SK-N-MC (cell line): ENCODE data around the gene CDC16.
A peak's percentile ranks its signal among the peaks of the same experiment; 100 is the strongest.

Experiments
- DNase-seq: peaks from one replicate; pipeline ENCODE4 v3.0.0-alpha.2; 2011; ENCODE audit warnings: low read depth, low spot score
- H3K27ac ChIP-seq: fragments of 200-600 bp; sonication (generic); 2 replicates; pipeline ENCODE4 v1.5.1; 2016; ENCODE audit warnings: mixed run types
- H3K36me3 ChIP-seq: fragments of 200-600 bp; sonication (generic); 2 replicates; pipeline ENCODE4 v1.6.1; 2017; ENCODE audit warnings: antibody characterized with exemption, low read length, mixed read lengths; ENCODE audit not compliant: insufficient read depth
- H3K4me3 ChIP-seq: fragments of 200-600 bp; sonication (generic); 2 replicates; pipeline ENCODE4 v1.5.1; 2016
- H3K9ac ChIP-seq: fragments of 200-600 bp; sonication (generic); 2 replicates; pipeline ENCODE4 v1.8.0; 2017; ENCODE audit warnings: mixed run types, mixed read lengths; ENCODE audit not compliant: insufficient read length
- H3K9me3 ChIP-seq: fragments of 200-600 bp; sonication (generic); 2 replicates; pipeline ENCODE4 v1.6.1; 2017; ENCODE audit warnings: low read depth, mild to moderate bottlenecking, antibody characterized with exemption, low read length, moderate library complexity, mixed read lengths
- EZH2 ChIP-seq: fragments of 200-600 bp; sonication (generic); IDR thresholded peaks from one replicate; pipeline ENCODE4 v1.6.1; 2017; ENCODE audit warnings: antibody characterized with exemption
- FOXP2 ChIP-seq: optimal IDR thresholded peaks from 2 replicates; pipeline ENCODE3; 2011; ENCODE audit warnings: mild to moderate bottlenecking, moderate library complexity; ENCODE audit not compliant: insufficient read depth; ENCODE audit errors: extremely low read length, control extremely low read depth
- POLR2AphosphoS5 ChIP-seq: IDR thresholded peaks from 2 replicates; pipeline ENCODE4 v1.6.1; 2012; ENCODE audit warnings: mild to moderate bottlenecking, low read depth, low read length, borderline replicate concordance

CDC16 gene

GRCh38 chr13:114231886-114232285 lies 2.8 kb upstream of the CDC16 start:
- Histone ChIP-seq H3K36me3 (peaks cover 4% of the 10 kb centered on the region; the same call in 1 of the 2 replicates), H3K9ac (no peak overlapping the region), H3K9me3 (peaks cover 5% of the 10 kb centered on the region; the same call in 1 of the 2 replicates), H3K27ac (no peak overlapping the region), H3K4me3 (no peak overlapping the region)
- no peak for DNase-seq
- no peak for TF ChIP-seq POLR2AphosphoS5
- no peak for TF ChIP-seq FOXP2
- no peak for TF ChIP-seq EZH2

- TF ChIP-seq EZH2 (no peak), FOXP2 (no peak)
- no peak for DNase-seq
- Histone ChIP-seq H3K4me3 (peak overlapping the region; percentile 98), H3K36me3 (peaks cover 27% of the 10 kb centered on the region), H3K9ac (no peak overlapping the region), H3K27ac (0 out of 2 replicates have a peak overlapping the region, but pooled peaks have one; percentile 17), H3K9me3 (peaks cover 5% of the 10 kb centered on the region; the same call in 1 of the 2 replicates)
These were observed 442 bp upstream of the CDC16 start for GRCh38 chr13:114234266-114234644.

- H3K27ac ChIP-seq: no peak overlapping the region
- H3K9me3 ChIP-seq: peaks cover 5% of the 10 kb centered on the region; the same call in 1 of the 2 replicates
- TF ChIP-seq FOXP2 (no peak), EZH2 (no peak), POLR2AphosphoS5 (no peak)
- H3K4me3 ChIP-seq: peak overlapping the region; percentile 98
- H3K9ac ChIP-seq: peak overlapping the region; percentile 85
- peaks cover 40% of the 10 kb centered on the region for H3K36me3 ChIP-seq
- no peak for DNase-seq
These were observed 1.0 kb downstream of the CDC16 start for GRCh38 chr13:114235697-114236096.

GRCh38 chr13:114236227-114236626 lies 1.5 kb downstream of the CDC16 start:
- DNase-seq: no peak
- Histone ChIP-seq H3K9me3 (peaks cover 5% of the 10 kb centered on the region; the same call in 1 of the 2 replicates), H3K4me3 (peak overlapping the region; percentile 98), H3K27ac (no peak overlapping the region), H3K36me3 (peaks cover 45% of the 10 kb centered on the region), H3K9ac (peak overlapping the region; percentile 85)
- TF ChIP-seq FOXP2: no peak

GRCh38 chr13:114237415-114238112 lies 2.9 kb downstream of the CDC16 start:
- H3K9me3 ChIP-seq: peaks cover 5% of the 10 kb centered on the region; the same call in 1 of the 2 replicates

GRCh38 chr13:114241918-114242317 lies 7.2 kb downstream of the CDC16 start:
- TF ChIP-seq EZH2 (no peak), FOXP2 (no peak), POLR2AphosphoS5 (no peak)
- no peak overlapping the region for H3K9ac ChIP-seq
- no peak overlapping the region for H3K27ac ChIP-seq
- no peak for DNase-seq
- no peak overlapping the region for H3K4me3 ChIP-seq
- peaks cover 98% of the 10 kb centered on the region for H3K36me3 ChIP-seq
- no peaks in the 10 kb centered on the region for H3K9me3 ChIP-seq

More at GRCh38 chr13:114237415-114238112, 2.9 kb downstream of the CDC16 start:
- no peak overlapping the region for H3K27ac ChIP-seq
- H3K4me3 ChIP-seq: no peak overlapping the region
- DNase-seq: no peak
- no peak overlapping the region for H3K9ac ChIP-seq
- peaks cover 59% of the 10 kb centered on the region for H3K36me3 ChIP-seq
- TF ChIP-seq EZH2 (no peak), POLR2AphosphoS5 (no peak), FOXP2 (no peak)

- H3K9ac ChIP-seq: no peak overlapping the region
- TF ChIP-seq POLR2AphosphoS5: no peak
- TF ChIP-seq FOXP2: no peak
- TF ChIP-seq EZH2: no peak
- H3K27ac ChIP-seq: no peak overlapping the region
- peaks cover 96% of the 10 kb centered on the region for H3K36me3 ChIP-seq
- H3K9me3 ChIP-seq: no peaks in the 10 kb centered on the region
- no peak for DNase-seq
- no peak overlapping the region for H3K4me3 ChIP-seq
These were observed 9.3 kb downstream of the CDC16 start for GRCh38 chr13:114243971-114244370.

- no peak overlapping the region for H3K4me3 ChIP-seq
- H3K9me3 ChIP-seq: no peaks in the 10 kb centered on the region
- TF ChIP-seq EZH2: no peak
- no peak for TF ChIP-seq POLR2AphosphoS5
- no peak for TF ChIP-seq FOXP2
- no peak for DNase-seq
- H3K27ac ChIP-seq: no peak overlapping the region
- no peak overlapping the region for H3K9ac ChIP-seq
- peaks cover 96% of the 10 kb centered on the region for H3K36me3 ChIP-seq
These were observed 9.9 kb downstream of the CDC16 start for GRCh38 chr13:114244637-114245036.

GRCh38 chr13:114248011-114248410 lies 13.3 kb downstream of the CDC16 start:
- Histone ChIP-seq H3K4me3 (no peak overlapping the region), H3K9ac (no peak overlapping the region), H3K9me3 (no peaks in the 10 kb centered on the region), H3K27ac (no peak overlapping the region), H3K36me3 (peaks cover 95% of the 10 kb centered on the region)
- TF ChIP-seq POLR2AphosphoS5 (no peak), EZH2 (no peak), FOXP2 (no peak)
- DNase-seq: no peak
